GM12878 (cell line): Measurements from ENCODE around the gene ARHGEF17. TPM values are rescaled to one million over a fixed set of nuclear protein-coding genes. Genes with fewer than 3 reads are reported as not detected.

Source experiments
- ATAC-seq: fragments of 200-7000 bp; cut with Tn5 transposase; 3 replicates; pipeline ENCODE4 v1.9.1; 2020; ENCODE audit warnings: mild to moderate bottlenecking, moderate library complexity
- BruUV-seq: library from RNA; stranded (reverse); fragments of 400-500 nt; replicated peaks from 2 replicates; lab custom pipeline; 2021; lab: Mats Ljungman, UMichigan
- CTCF ChIA-PET: fragments of 300-600 bp; sonication (Branson Sonifier 250); formaldehyde crosslinking; extraction: SDS; loops from one replicate; lab custom pipeline; 2021; ENCODE audit warnings: inconsistent platforms; lab: Yijun Ruan, JAX
- POLR2A ChIA-PET: fragments of 350-600 bp; formaldehyde crosslinking; extraction: SDS; loops from one replicate; lab custom pipeline; 2021; ENCODE audit warnings: inconsistent platforms; lab: Charles Lee
- RAD21 ChIA-PET: fragments of 300-600 bp; sonication (Branson Sonifier 250); formaldehyde crosslinking; loops from one replicate; lab custom pipeline; 2023; ENCODE audit warnings: antibody characterized with exemption; ENCODE audit not compliant: unreplicated experiment; lab: Charles Lee
- SMC1A ChIA-PET: fragments of 300-600 bp; sonication (Branson Sonifier 250); formaldehyde crosslinking; loops from one replicate; lab custom pipeline; 2023; ENCODE audit not compliant: unreplicated experiment, uncharacterized antibody; lab: Charles Lee
- DNase-seq: peaks from one replicate; pipeline ENCODE4 v3.0.0-alpha.2; 2011; ENCODE audit warnings: low read depth, low spot score
- FAIRE-seq: peaks from 3 replicates; lab custom pipeline; 2011; peaks lifted over from hg19 to GRCh38; lab: Jason Lieb, UNC
- H2AFZ ChIP-seq: 2 replicates; pipeline ENCODE4 v1.6.0; 2011; ENCODE audit warnings: low read depth, low read length, control low read depth; ENCODE audit not compliant: control insufficient read depth
- H3K27ac ChIP-seq: 2 replicates; pipeline ENCODE4 v1.5.1; 2011; ENCODE audit warnings: control low read depth; ENCODE audit not compliant: control insufficient read depth, insufficient read depth
- H3K27me3 ChIP-seq, 2 experiments: replicated peaks in 1 of 2; 2 replicates each; pipeline versions ENCODE4 v1.6.0 to v1.6.1; 2011; ENCODE audit warnings: low read length in 1 of 2; ENCODE audit not compliant: control insufficient read depth in 2 of 2, insufficient read depth in 2 of 2
- H3K36me3 ChIP-seq, 2 experiments: 2 replicates each; pipeline ENCODE4 v1.5.1; 2011; ENCODE audit warnings: low read length in 1 of 2; ENCODE audit not compliant: control insufficient read depth in 2 of 2, insufficient read depth in 2 of 2
- H3K4me1 ChIP-seq: 2 replicates; pipeline ENCODE4 v1.6.1; 2011; ENCODE audit warnings: mild to moderate bottlenecking, low read length, moderate library complexity, mixed read lengths; ENCODE audit not compliant: control insufficient read depth, insufficient read depth
- H3K4me2 ChIP-seq: 2 replicates; pipeline ENCODE4 v1.6.0; 2011; ENCODE audit warnings: control low read depth; ENCODE audit not compliant: control insufficient read depth, insufficient read depth
- H3K4me3 ChIP-seq: fragments of 200-600 bp; sonication (generic); 2 replicates; pipeline ENCODE4 v1.5.1; 2016
- H3K79me2 ChIP-seq: 2 replicates; pipeline ENCODE4 v1.6.0; 2011; ENCODE audit warnings: low read length; ENCODE audit not compliant: control insufficient read depth, insufficient read depth
- H3K9ac ChIP-seq: 2 replicates; pipeline ENCODE4 v1.8.0; 2011; ENCODE audit warnings: low read length, control low read depth, mixed read lengths; ENCODE audit not compliant: control insufficient read depth, insufficient read depth
- H3K9me3 ChIP-seq: replicated peaks from 3 replicates; pipeline ENCODE4 v1.5.1; 2011; ENCODE audit warnings: mild to moderate bottlenecking, low read length; ENCODE audit not compliant: control insufficient read depth, insufficient read depth
- H4K20me1 ChIP-seq: 2 replicates; pipeline ENCODE4 v1.6.0; 2011; ENCODE audit not compliant: control insufficient read depth, insufficient read depth
- BRCA1 ChIP-seq: IDR thresholded peaks from 2 replicates; pipeline ENCODE4 v1.6.1; 2011; ENCODE audit warnings: low read depth, low read length, improper control_type of control experiment
- ESRRA ChIP-seq: IDR thresholded peaks from 2 replicates; pipeline ENCODE4 v1.6.1; 2012; ENCODE audit warnings: mild to moderate bottlenecking, low read length, improper control_type of control experiment
- ETV6 ChIP-seq, 2 experiments: fragments of 450-650 bp in 1 of 2; IDR thresholded peaks in 1 of 2; conservative IDR thresholded peaks in 1 of 2; 2 replicates each; pipeline ENCODE4 v1.6.1; 2014; ENCODE audit warnings: antibody characterized with exemption in 1 of 2, borderline replicate concordance in 1 of 2, low read depth in 1 of 2, mild to moderate bottlenecking in 1 of 2, moderate library complexity in 1 of 2
- HDAC2 ChIP-seq: fragments of 200-600 bp; sonication (generic); IDR thresholded peaks from 2 replicates; pipeline ENCODE4 v1.6.1; 2017
- RBBP5 ChIP-seq: fragments of 200-600 bp; sonication (generic); conservative IDR thresholded peaks from 2 replicates; pipeline ENCODE4 v1.6.1; 2016
- SPI1 ChIP-seq: IDR thresholded peaks from 2 replicates; pipeline ENCODE4 v1.6.1; 2011; ENCODE audit warnings: low read depth, mild to moderate bottlenecking, low read length, moderate library complexity, borderline replicate concordance; ENCODE audit not compliant: insufficient read depth
- SUPT20H ChIP-seq: IDR thresholded peaks from 2 replicates; pipeline ENCODE4 v1.6.1; 2011; ENCODE audit warnings: low read depth, mild to moderate bottlenecking, low read length, moderate library complexity, borderline replicate concordance; ENCODE audit not compliant: control insufficient read depth
- WGBS: methylation state at CpG from one replicate; pipeline ENCODE4 v1.1.6; 2016; ENCODE audit warnings: low lambda C conversion rate; ENCODE audit not compliant: insufficient replicate concordance, insufficient coverage; ENCODE audit errors: missing lambda C conversion rate; 5-methylcytosine and 5-hydroxymethylcytosine counted together
- in situ Hi-C: fragments of 300-500 bp; cut with MboI; formaldehyde crosslinking; loops from 9 replicates; pipeline ENCODE4 v1.14.3; 2018; ENCODE audit warnings: mixed read lengths
- intact Hi-C: fragments of 100-400 bp; cut with micrococcal nuclease; formaldehyde crosslinking; loops from one replicate; pipeline ENCODE4 v1.14.2; 2022; ENCODE audit not compliant: unreplicated experiment
- polyA plus RNA-seq, 11 experiments: library from polyadenylated mRNA; depleted of rRNA in 4 of 11; unstranded in 6 of 11; stranded (reverse) in 5 of 11; fragments of >200 nt; fragmentation: Nextera tagmentation in 4 of 11; fragmentation: Illumina TruSeq in 1 of 11; extraction: Ambion mirVana in 4 of 11; extraction: Trizol in 1 of 11; gene quantifications; 1 replicate in 1 of 11; 2 replicates in 10 of 11; pipeline versions ENCODE4 v1.2.1 to v1.2.3, GENCODE V29; 2011 to 2016; ENCODE audit warnings: inconsistent platforms in 2 of 11, missing spikeins in 2 of 11, low read depth in 1 of 11
- total RNA-seq, 4 experiments: library from RNA; depleted of rRNA in 3 of 4; stranded (reverse); fragments of >200 nt in 3 of 4; fragmentation: Illumina TruSeq in 1 of 4; extraction: Trizol in 1 of 4; gene quantifications; 2 replicates each; pipeline versions ENCODE4 v1.2.1 to v1.2.3, GENCODE V29; 2013 to 2021
- TF ChIP-seq, protein P1 (sequence below): IDR thresholded peaks from 2 replicates; pipeline ENCODE4 v1.6.1; 2011; ENCODE audit warnings: borderline replicate concordance, low read depth, mild to moderate bottlenecking, moderate library complexity, mixed read lengths, low read length; ENCODE audit not compliant: insufficient read depth; ENCODE audit errors: extremely low read length
- TF ChIP-seq, protein P2 (sequence below): IDR thresholded peaks from 2 replicates; pipeline ENCODE4 v1.6.1; 2011; ENCODE audit warnings: mild to moderate bottlenecking, low read depth, low read length, moderate library complexity; ENCODE audit not compliant: insufficient replicate concordance

Gene ARHGEF17
- total and polyA plus RNA-seq, 10 of the 15 experiments (the other 5 are each of a cell fraction or from before 2014, with no cell fraction given), result 0.15 to 11.0 (median 1.7) TPM

DNA sequence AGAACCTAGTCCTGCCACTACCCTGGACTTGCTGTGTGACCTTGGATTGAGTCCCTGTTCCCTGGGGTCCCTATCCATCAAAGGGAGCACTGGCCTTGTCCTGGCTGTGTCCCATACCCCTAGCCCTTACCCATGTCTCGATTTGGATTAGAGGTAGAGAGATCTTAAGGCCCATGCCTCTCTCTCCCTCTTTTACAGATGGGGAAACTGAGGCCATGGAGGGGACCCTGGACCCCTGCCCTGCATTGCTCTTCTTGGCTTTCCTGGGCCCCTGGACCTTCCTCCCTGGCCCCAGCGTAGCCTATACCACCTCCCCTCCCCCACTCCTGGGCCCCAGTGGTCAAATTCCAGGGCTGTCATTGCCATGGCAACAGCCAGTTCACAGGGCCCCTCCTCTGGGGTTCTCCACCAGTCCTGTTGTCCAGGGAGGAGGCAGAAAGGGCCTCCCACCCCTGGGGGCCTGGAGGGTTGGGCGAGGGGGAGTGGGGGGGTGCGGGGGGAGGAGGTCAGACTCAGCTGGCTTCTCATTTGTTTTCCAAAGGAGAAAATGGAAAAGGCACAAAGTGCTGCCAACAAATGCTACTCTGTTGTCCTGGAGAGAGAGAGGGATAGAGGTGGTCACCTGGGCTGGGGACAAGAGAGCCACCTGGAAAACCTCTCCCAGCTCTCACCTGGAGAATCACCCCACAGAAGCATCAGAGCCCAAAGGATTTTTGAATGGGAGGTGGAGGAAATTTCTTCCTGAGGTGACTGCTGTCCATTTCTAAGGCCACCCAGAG lies 23.3 kb downstream of the ARHGEF17 start (continued):
- no peak for TF ChIP-seq BRCA1
- TF ChIP-seq RBBP5, result no peak
- TF ChIP-seq SPI1, result no peak

DNA sequence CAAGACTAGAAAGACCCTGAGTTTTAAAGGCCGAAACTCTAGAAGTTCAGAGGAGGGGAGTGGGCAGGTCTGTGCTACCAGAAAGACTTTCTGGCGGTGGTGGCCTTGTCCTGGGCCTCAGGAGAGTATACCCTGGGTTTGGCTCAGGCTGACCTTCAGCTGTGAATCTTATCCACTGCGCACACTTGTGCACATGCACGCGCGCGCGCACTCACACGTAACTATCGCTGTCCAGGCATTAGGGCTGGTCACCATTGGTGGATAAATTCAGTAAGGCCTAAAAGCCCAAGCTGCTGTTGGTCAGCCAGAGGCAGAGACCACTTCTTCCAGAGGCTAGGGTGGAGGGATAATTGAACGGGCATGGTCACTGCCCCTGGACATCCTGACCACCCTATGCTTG lies 25.1 kb downstream of the ARHGEF17 start:
- Histone ChIP-seq H3K27ac (no peak overlapping the region), H3K9ac (no peak overlapping the region), H3K4me2 (no peak overlapping the region), H3K9me3 (no peaks in the 10 kb centered on the region), H4K20me1 (no peaks in the 10 kb centered on the region), H3K27me3 (no peaks in the 10 kb centered on the region), H3K79me2 (no peaks in the 10 kb centered on the region), H2AFZ (no peak overlapping the region), H3K36me3 (0 out of 4 replicates have a peak, but pooled peaks cover 0 to 2% of the 10 kb centered on the region in 2 experiments), H3K4me1 (peaks cover 18% of the 10 kb centered on the region), H3K4me3 (no peak overlapping the region)
- POLR2A ChIA-PET, result no interaction called here
- CTCF ChIA-PET, result interaction anchor here (1.0 to 9.3 kb wide), 4 partner anchors 9 to 144 kb away, joined by 3 to 326 read pairs (median 146); partner anchors contain the start of gene ARHGEF17
- no peak for DNase-seq
- intact Hi-C loops, result no loop called here
- BruUV-seq, result no TSS peak
- SMC1A ChIA-PET, result interaction anchor here (0.6 to 6.2 kb wide), 7 partner anchors 9 to 411 kb away, joined by 3 to 134 read pairs (median 24); partner anchors contain the start of gene ARHGEF17
- no peak for ATAC-seq
- TF ChIP-seq ESRRA (no peak), SUPT20H (no peak), HDAC2 (no peak), ETV6 (conservative IDR thresholded peaks at IDR 0.05 in 1 of 2, IDR thresholded peaks at IDR 0.05 in 1 of 2; ENCODE audit: borderline replicate concordance in 1 of 2, low read depth in 1 of 2) (no peak)
- TF ChIP-seq, protein P1, sequence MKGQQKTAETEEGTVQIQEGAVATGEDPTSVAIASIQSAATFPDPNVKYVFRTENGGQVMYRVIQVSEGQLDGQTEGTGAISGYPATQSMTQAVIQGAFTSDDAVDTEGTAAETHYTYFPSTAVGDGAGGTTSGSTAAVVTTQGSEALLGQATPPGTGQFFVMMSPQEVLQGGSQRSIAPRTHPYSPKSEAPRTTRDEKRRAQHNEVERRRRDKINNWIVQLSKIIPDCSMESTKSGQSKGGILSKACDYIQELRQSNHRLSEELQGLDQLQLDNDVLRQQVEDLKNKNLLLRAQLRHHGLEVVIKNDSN, result no peak
- TF ChIP-seq, protein P2, sequence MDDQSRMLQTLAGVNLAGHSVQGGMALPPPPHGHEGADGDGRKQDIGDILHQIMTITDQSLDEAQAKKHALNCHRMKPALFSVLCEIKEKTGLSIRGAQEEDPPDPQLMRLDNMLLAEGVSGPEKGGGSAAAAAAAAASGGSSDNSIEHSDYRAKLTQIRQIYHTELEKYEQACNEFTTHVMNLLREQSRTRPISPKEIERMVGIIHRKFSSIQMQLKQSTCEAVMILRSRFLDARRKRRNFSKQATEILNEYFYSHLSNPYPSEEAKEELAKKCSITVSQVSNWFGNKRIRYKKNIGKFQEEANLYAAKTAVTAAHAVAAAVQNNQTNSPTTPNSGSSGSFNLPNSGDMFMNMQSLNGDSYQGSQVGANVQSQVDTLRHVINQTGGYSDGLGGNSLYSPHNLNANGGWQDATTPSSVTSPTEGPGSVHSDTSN, result no peak
- 84% methylated on average over 11 of the region's 11 CpGs for WGBS
- FAIRE-seq, result no peak
- in situ Hi-C loops, result no loop called here
- RAD21 ChIA-PET, result interaction anchor here (3.2 to 6.2 kb wide), 3 partner anchors 19 to 38 kb away, joined by 30 to 227 read pairs (median 38); partner anchors contain the start of gene ARHGEF17
